Stimulated activated CD8-positive, alpha-beta memory T cell treated with anti-CD3 and anti-CD28 coated beads, Interleukin-7, amount 100 ng/mL, for 4 hours (primary cell): ENCODE results near the gene C12orf42.

Experiments
- DNase-seq, 2 donors: peaks; one replicate each; pipeline ENCODE4 v3.0.0-alpha.2; 2020; ENCODE audit warnings: low read depth in 2 of 2

The C12orf42 gene

GRCh38 chr12:103495469-103496456 lies at the start of gene C12orf42:
C12orf42 (minus strand) TSS chr12:103495968; CDS start chr12:103478426, 17,542 bp downstream.
- peak; percentile 45 to 72 for DNase-seq

- no peak for DNase-seq
Measured at GRCh38 chr12:103542078-103542477, 46.3 kb upstream of the C12orf42 start.

GRCh38 chr12:103540319-103540718 lies 44.6 kb upstream of the C12orf42 start:
- no peak for DNase-seq

GRCh38 chr12:103538397-103538796 lies 42.6 kb upstream of the C12orf42 start:
- DNase-seq, result no peak

GRCh38 chr12:103530307-103531066 lies 34.7 kb upstream of the C12orf42 start:
- no peak for DNase-seq

- no peak for DNase-seq
Measured at GRCh38 chr12:103529306-103529705, 33.5 kb upstream of the C12orf42 start.

GRCh38 chr12:103524238-103524875 lies 28.6 kb upstream of the C12orf42 start:
- DNase-seq, result no peak

- no peak for DNase-seq
Measured at GRCh38 chr12:103523771-103524170, 28.0 kb upstream of the C12orf42 start.

- DNase-seq, result no peak
Measured at GRCh38 chr12:103520686-103521215, 25.0 kb upstream of the C12orf42 start.

GRCh38 chr12:103519632-103520031 lies 23.9 kb upstream of the C12orf42 start:
- no peak for DNase-seq

- DNase-seq, result no peak
Measured at GRCh38 chr12:103518899-103519298, 23.1 kb upstream of the C12orf42 start.

- DNase-seq, result no peak
Measured at GRCh38 chr12:103517161-103517560, 21.4 kb upstream of the C12orf42 start.

- DNase-seq, result no peak
Measured at GRCh38 chr12:103515341-103515740, 19.6 kb upstream of the C12orf42 start.

- no peak for DNase-seq
Measured at GRCh38 chr12:103513875-103514274, 18.1 kb upstream of the C12orf42 start.

GRCh38 chr12:103505371-103506236 lies 9.8 kb upstream of the C12orf42 start:
- peak; percentile 9 to 18 for DNase-seq

GRCh38 chr12:103504606-103505005 lies 8.8 kb upstream of the C12orf42 start:
- no peak for DNase-seq

GRCh38 chr12:103503546-103504480 lies 8.0 kb upstream of the C12orf42 start:
- DNase-seq, result peak; percentile 12 to 13

GRCh38 chr12:103501447-103501846 lies 5.7 kb upstream of the C12orf42 start:
- DNase-seq, result no peak

GRCh38 chr12:103499571-103499970 lies 3.8 kb upstream of the C12orf42 start:
- DNase-seq, result no peak

GRCh38 chr12:103498990-103499389 lies 3.2 kb upstream of the C12orf42 start:
- no peak for DNase-seq
